ENCODE measurements around the gene AMELX. TPM values are rescaled to one million over a fixed set of nuclear protein-coding genes. Genes with fewer than 3 reads are reported as not detected.
A peak's percentile ranks its signal among the peaks of the same experiment; 100 is the strongest.

The AMELX gene
- total RNA-seq, 4 donors from 2014 or later, result not detected

- no peak for DNase-seq
- TF ChIP-seq, protein P1, sequence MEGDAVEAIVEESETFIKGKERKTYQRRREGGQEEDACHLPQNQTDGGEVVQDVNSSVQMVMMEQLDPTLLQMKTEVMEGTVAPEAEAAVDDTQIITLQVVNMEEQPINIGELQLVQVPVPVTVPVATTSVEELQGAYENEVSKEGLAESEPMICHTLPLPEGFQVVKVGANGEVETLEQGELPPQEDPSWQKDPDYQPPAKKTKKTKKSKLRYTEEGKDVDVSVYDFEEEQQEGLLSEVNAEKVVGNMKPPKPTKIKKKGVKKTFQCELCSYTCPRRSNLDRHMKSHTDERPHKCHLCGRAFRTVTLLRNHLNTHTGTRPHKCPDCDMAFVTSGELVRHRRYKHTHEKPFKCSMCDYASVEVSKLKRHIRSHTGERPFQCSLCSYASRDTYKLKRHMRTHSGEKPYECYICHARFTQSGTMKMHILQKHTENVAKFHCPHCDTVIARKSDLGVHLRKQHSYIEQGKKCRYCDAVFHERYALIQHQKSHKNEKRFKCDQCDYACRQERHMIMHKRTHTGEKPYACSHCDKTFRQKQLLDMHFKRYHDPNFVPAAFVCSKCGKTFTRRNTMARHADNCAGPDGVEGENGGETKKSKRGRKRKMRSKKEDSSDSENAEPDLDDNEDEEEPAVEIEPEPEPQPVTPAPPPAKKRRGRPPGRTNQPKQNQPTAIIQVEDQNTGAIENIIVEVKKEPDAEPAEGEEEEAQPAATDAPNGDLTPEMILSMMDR (IDR thresholded peaks at IDR 0.05), result no peak
- TF ChIP-seq POLR2A (IDR thresholded peaks at IDR 0.05), result no peak
- H3K27me3 ChIP-seq, result no peaks in the 10 kb centered on the region
- WGBS, 2 donors, result 56 to 71% methylated on average over 7 of the region's 7 CpGs
- no peak overlapping the region for H3K27ac ChIP-seq
- no peaks in the 10 kb centered on the region for H3K4me1 ChIP-seq
- no peaks in the 10 kb centered on the region for H3K9me3 ChIP-seq
- H3K36me3 ChIP-seq, result no peaks in the 10 kb centered on the region
- intact Hi-C loops (cut with DNase I), result no loop called here
- no peak overlapping the region for H3K4me3 ChIP-seq
These were observed 18.5 kb downstream of the AMELX start for GRCh38 chrX:11311706-11312105.

GRCh38 chrX:11319806-11320520 lies 26.8 kb downstream of the AMELX start:
- 73 to 93% methylated on average over 4 to 7 of the region's 7 CpGs for WGBS, 2 donors
- Histone ChIP-seq H3K27ac (no peak overlapping the region), H3K9me3 (peaks cover 0 to 9% (median 0%) of the 10 kb centered on the region in 3 donors), H3K4me3 (no peak overlapping the region), H3K4me1 (no peaks in the 10 kb centered on the region), H3K27me3 (no peaks in the 10 kb centered on the region), H3K36me3 (no peaks in the 10 kb centered on the region)
- intact Hi-C loops (cut with DNase I), result no loop called here
- no peak for DNase-seq
- TF ChIP-seq, protein P1 (IDR thresholded peaks at IDR 0.05), result no peak
- TF ChIP-seq POLR2A (IDR thresholded peaks at IDR 0.05), result no peak

DNA sequence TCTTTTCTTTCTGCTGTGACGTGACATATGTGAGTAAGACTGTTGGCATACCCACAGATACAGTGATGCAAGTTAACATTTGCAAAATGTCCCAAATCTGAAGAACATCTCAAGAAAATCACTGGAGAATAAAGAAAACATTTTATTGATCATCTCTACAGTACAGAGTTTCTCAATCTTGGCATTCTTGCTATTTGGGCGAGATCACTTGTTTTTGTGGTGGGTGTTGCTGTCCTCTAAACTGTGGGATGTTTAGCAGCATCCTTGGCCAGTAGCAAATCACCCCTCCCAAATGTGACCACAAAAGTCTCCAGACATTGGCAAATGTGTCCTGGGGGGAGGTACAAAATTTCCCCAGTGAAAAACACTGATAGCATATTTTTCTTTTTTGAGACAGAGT lies 28.8 kb downstream of the AMELX start:
- H3K9me3 ChIP-seq, result peaks cover 0 to 9% (median 0%) of the 10 kb centered on the region in 3 donors
- TF ChIP-seq, protein P1 (IDR thresholded peaks at IDR 0.05), result no peak
- no peak for TF ChIP-seq POLR2A (IDR thresholded peaks at IDR 0.05)
- no peak for DNase-seq
- intact Hi-C loops (cut with DNase I), result no loop called here
- H3K27ac ChIP-seq, result no peak overlapping the region
- H3K4me1 ChIP-seq, result no peaks in the 10 kb centered on the region
- no peaks in the 10 kb centered on the region for H3K36me3 ChIP-seq
- no peak overlapping the region for H3K4me3 ChIP-seq
- 66 to 67% methylated on average over 2 of the region's 2 CpGs for WGBS, 2 donors
- no peaks in the 10 kb centered on the region for H3K27me3 ChIP-seq

- TF ChIP-seq POLR2A (IDR thresholded peaks at IDR 0.05), result no peak
- TF ChIP-seq, protein P1 (IDR thresholded peaks at IDR 0.05), result no peak
- H3K9me3 ChIP-seq, result peaks cover 0 to 9% (median 0%) of the 10 kb centered on the region in 3 donors
- no peak overlapping the region for H3K4me3 ChIP-seq
- DNase-seq, result no peak
- 53 to 100% methylated on average over 2 to 3 of the region's 3 CpGs for WGBS, 2 donors
- no peaks in the 10 kb centered on the region for H3K27me3 ChIP-seq
- peaks cover 0 to 16% (median 0%) of the 10 kb centered on the region in 3 donors for H3K4me1 ChIP-seq
- intact Hi-C loops (cut with DNase I), result no loop called here
- no peak overlapping the region for H3K27ac ChIP-seq
- H3K36me3 ChIP-seq, result no peaks in the 10 kb centered on the region
These were observed 34.9 kb downstream of the AMELX start for GRCh38 chrX:11328134-11328533.

- TF ChIP-seq POLR2A (IDR thresholded peaks at IDR 0.05), result no peak
- TF ChIP-seq, protein P1 (IDR thresholded peaks at IDR 0.05), result no peak
- no peak for DNase-seq
- 6 to 15% methylated on average over 2 to 5 of the region's 5 CpGs for WGBS, 2 donors
- Histone ChIP-seq H3K9me3 (peaks cover 0 to 5% (median 0%) of the 10 kb centered on the region in 3 donors), H3K36me3 (no peaks in the 10 kb centered on the region), H3K27ac (peak overlapping the region in 1 of 4 donors; percentile 21), H3K27me3 (no peaks in the 10 kb centered on the region), H3K4me3 (no peak overlapping the region), H3K4me1 (peaks cover 0 to 16% (median 0%) of the 10 kb centered on the region in 3 donors)
- intact Hi-C loops (cut with DNase I), result no loop called here
These were observed 35.8 kb downstream of the AMELX start for GRCh38 chrX:11329021-11329420.
